Measurements from ENCODE around the gene VAPA. TPM values are rescaled to one million over a fixed set of nuclear protein-coding genes. Genes with fewer than 3 reads are reported as not detected.

The VAPA gene
- total and polyA plus RNA-seq, 9 of the 15 experiments (the other 6 are each of a cell fraction or from before 2014, with no cell fraction given) = 219 to 902 (median 526) TPM

- Histone ChIP-seq H3K79me2 (ENCODE audit: control insufficient read depth, insufficient read depth, low read length) (peaks cover 100% of the 10 kb centered on the region), H3K36me3 (ENCODE audit: control insufficient read depth, insufficient read depth, low read length) (peaks cover 50% of the 10 kb centered on the region), H3K4me1 (replicated peaks in 1 of 2; ENCODE audit: control insufficient read depth in 2 of 2, insufficient read depth in 2 of 2, low read length in 2 of 2) (peaks cover 4 to 76% of the 10 kb centered on the region in 2 experiments; a peak in 4 of 5 replicates), H3K9ac (ENCODE audit: insufficient read depth in 1 of 2, low read depth in 2 of 2, low read length in 2 of 2) (no peak overlapping the region; a peak in 1 of 4 replicates), H3K4me2 (ENCODE audit: insufficient read depth, low read length) (peak overlapping the region; percentile 71; the same call in 1 of the 2 replicates), H2AFZ (ENCODE audit: low read depth, low read length) (no peak overlapping the region), H3K27me3 (ENCODE audit: control insufficient read depth in 2 of 2, insufficient read depth in 2 of 2, low read length in 2 of 2) (no peaks in the 10 kb centered on the region), H3K27ac (ENCODE audit: extremely low read depth, low read depth, low read length) (peak overlapping the region; percentile 69; the same call in 2 of the 3 replicates), H4K20me1 (replicated peaks; ENCODE audit: control insufficient read depth, insufficient read depth, low read length) (peaks cover 40% of the 10 kb centered on the region), H3K9me3 (replicated peaks; ENCODE audit: control insufficient read depth, insufficient read depth, low read depth, low read length) (no peaks in the 10 kb centered on the region), H3K9me1 (ENCODE audit: control insufficient read depth, insufficient read depth, low read length) (no peaks in the 10 kb centered on the region), H3K4me3 (no peak overlapping the region)
- no peak for DNase-seq (ENCODE audit: extremely low read depth in 1 of 4, low spot score in 3 of 4)
- WGBS (ENCODE audit: insufficient coverage, low coverage, missing lambda C conversion rate) = 25% methylated on average over 4 of the region's 4 CpGs
- BruUV-seq (replicated peaks) = no TSS peak
- POLR2A ChIA-PET = interaction anchor here (0.6 to 5.5 kb wide), 15 partner anchors 8 to 1074 kb away, joined by 3 to 72 read pairs (median 4); partner anchors contain the start of genes TXNDC2 and VAPA
- ATAC-seq = peak; percentile 6
- in situ Hi-C loops (cut with MboI) (no loop called here), intact Hi-C loops (cut with micrococcal nuclease) (loop anchor here (2.0 kb wide), 1 partner anchor 27 kb away; no protein-coding TSS in a partner anchor)
- no peak for FAIRE-seq
- CTCF ChIA-PET (ENCODE audit: low intra/inter-chr PET ratio) = no interaction called here
- TF ChIP-seq, protein P1, sequence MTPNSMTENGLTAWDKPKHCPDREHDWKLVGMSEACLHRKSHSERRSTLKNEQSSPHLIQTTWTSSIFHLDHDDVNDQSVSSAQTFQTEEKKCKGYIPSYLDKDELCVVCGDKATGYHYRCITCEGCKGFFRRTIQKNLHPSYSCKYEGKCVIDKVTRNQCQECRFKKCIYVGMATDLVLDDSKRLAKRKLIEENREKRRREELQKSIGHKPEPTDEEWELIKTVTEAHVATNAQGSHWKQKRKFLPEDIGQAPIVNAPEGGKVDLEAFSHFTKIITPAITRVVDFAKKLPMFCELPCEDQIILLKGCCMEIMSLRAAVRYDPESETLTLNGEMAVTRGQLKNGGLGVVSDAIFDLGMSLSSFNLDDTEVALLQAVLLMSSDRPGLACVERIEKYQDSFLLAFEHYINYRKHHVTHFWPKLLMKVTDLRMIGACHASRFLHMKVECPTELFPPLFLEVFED (CRISPR knock-in tag; conservative IDR thresholded peaks at IDR 0.05) = no peak
- TF ChIP-seq GTF2F1 (IDR thresholded peaks at IDR 0.05; ENCODE audit: low read depth, low read length) (no peak), ZNF197 (CRISPR knock-in tag; IDR thresholded peaks at IDR 0.05; ENCODE audit: low read depth) (0 out of 2 replicates have a peak, but pooled peaks have one; percentile 38), ZBTB5 (IDR thresholded peaks at IDR 0.05) (no peak), MCM7 (IDR thresholded peaks at IDR 0.05) (no peak), ETS2 (tag; IDR thresholded peaks at IDR 0.05; ENCODE audit: borderline replicate concordance, poor library complexity, severe bottlenecking) (no peak), POLR3A (IDR thresholded peaks at IDR 0.05; ENCODE audit: borderline replicate concordance, extremely low read depth, insufficient read depth, insufficient read length) (no peak), HMGN3 (IDR thresholded peaks at IDR 0.05; ENCODE audit: borderline replicate concordance, extremely low read depth, insufficient read length, low read depth, low read length) (no peak), KDM5B (IDR thresholded peaks at IDR 0.05; ENCODE audit: insufficient replicate concordance, low read depth, low read length) (no peak), CEBPB (tag; IDR thresholded peaks at IDR 0.05) (no peak), ZNF717 (CRISPR knock-in tag; IDR thresholded peaks at IDR 0.05) (no peak), CBX1 (IDR thresholded peaks at IDR 0.05; ENCODE audit: low read depth) (no peak), POLR2H (tag; IDR thresholded peaks at IDR 0.05; ENCODE audit: low read depth) (0 out of 2 replicates have a peak, but pooled peaks have one; percentile 42), POLR2G (IDR thresholded peaks at IDR 0.05; ENCODE audit: low read depth, low read length) (peak; percentile 15; the same call in 1 of the 2 replicates), STAT5B (CRISPR knock-in tag; IDR thresholded peaks at IDR 0.05) (no peak), ZNF766 (CRISPR knock-in tag; conservative IDR thresholded peaks at IDR 0.05) (no peak)
- TF ChIP-seq, protein P2, sequence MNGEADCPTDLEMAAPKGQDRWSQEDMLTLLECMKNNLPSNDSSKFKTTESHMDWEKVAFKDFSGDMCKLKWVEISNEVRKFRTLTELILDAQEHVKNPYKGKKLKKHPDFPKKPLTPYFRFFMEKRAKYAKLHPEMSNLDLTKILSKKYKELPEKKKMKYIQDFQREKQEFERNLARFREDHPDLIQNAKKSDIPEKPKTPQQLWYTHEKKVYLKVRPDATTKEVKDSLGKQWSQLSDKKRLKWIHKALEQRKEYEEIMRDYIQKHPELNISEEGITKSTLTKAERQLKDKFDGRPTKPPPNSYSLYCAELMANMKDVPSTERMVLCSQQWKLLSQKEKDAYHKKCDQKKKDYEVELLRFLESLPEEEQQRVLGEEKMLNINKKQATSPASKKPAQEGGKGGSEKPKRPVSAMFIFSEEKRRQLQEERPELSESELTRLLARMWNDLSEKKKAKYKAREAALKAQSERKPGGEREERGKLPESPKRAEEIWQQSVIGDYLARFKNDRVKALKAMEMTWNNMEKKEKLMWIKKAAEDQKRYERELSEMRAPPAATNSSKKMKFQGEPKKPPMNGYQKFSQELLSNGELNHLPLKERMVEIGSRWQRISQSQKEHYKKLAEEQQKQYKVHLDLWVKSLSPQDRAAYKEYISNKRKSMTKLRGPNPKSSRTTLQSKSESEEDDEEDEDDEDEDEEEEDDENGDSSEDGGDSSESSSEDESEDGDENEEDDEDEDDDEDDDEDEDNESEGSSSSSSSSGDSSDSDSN (IDR thresholded peaks at IDR 0.05; ENCODE audit: borderline replicate concordance in 1 of 2, low read depth in 2 of 2, low read length in 2 of 2) = no peak
Measured at GRCh38 chr18:9925795-9926194, 12.0 kb downstream of the VAPA start.
